A204.1 (cell line): Measurements from ENCODE around the gene TMEM150C.
"Not testable (repeated sequence)": the region's sequence is repeated elsewhere in the genome, so short reads cannot be mapped to it uniquely, and the experiment has no call there.

Source experiments
- FAIRE-seq: peaks from 2 replicates; lab custom pipeline; 2012; peaks lifted over from hg19 to GRCh38; lab: Jason Lieb, UNC

TMEM150C gene

GRCh38 chr4:82569076-82569475 lies 7.3 kb upstream of the TMEM150C start:
- FAIRE-seq = no peak

- FAIRE-seq = no peak
Observed at GRCh38 chr4:82567444-82567843, 5.7 kb upstream of the TMEM150C start.

- no peak for FAIRE-seq
Observed at GRCh38 chr4:82562564-82562854, 721 bp upstream of the TMEM150C start.

- no peak for FAIRE-seq
Observed at GRCh38 chr4:82560853-82561785, 669 bp downstream of the TMEM150C start.

- FAIRE-seq = no peak
Observed at GRCh38 chr4:82559735-82560120, 2.1 kb downstream of the TMEM150C start.

GRCh38 chr4:82559090-82559734 lies 2.6 kb downstream of the TMEM150C start:
- not testable (repeated sequence) for FAIRE-seq

GRCh38 chr4:82555276-82555675 lies 6.5 kb downstream of the TMEM150C start:
- no peak for FAIRE-seq

GRCh38 chr4:82553020-82553419 lies 8.8 kb downstream of the TMEM150C start:
- no peak for FAIRE-seq

GRCh38 chr4:82551734-82552133 lies 10.1 kb downstream of the TMEM150C start:
- FAIRE-seq = no peak

- not testable (repeated sequence) for FAIRE-seq
Observed at GRCh38 chr4:82547850-82548249, 13.9 kb downstream of the TMEM150C start.

- no peak for FAIRE-seq
Observed at GRCh38 chr4:82543131-82543530, 18.7 kb downstream of the TMEM150C start.

- FAIRE-seq = no peak
Observed at GRCh38 chr4:82542642-82543041, 19.1 kb downstream of the TMEM150C start.

GRCh38 chr4:82529322-82529721 lies 32.5 kb downstream of the TMEM150C start:
- no peak for FAIRE-seq

GRCh38 chr4:82528868-82529267 lies 32.9 kb downstream of the TMEM150C start:
- FAIRE-seq = no peak

GRCh38 chr4:82528074-82528473 lies 33.7 kb downstream of the TMEM150C start:
- no peak for FAIRE-seq

- no peak for FAIRE-seq
Observed at GRCh38 chr4:82525307-82525911, 36.4 kb downstream of the TMEM150C start.

- FAIRE-seq = no peak
Observed at GRCh38 chr4:82524570-82525152, 37.1 kb downstream of the TMEM150C start.

GRCh38 chr4:82523179-82523578 lies 38.6 kb downstream of the TMEM150C start:
- no peak for FAIRE-seq

- FAIRE-seq = no peak
Observed at GRCh38 chr4:82522472-82522871, 39.3 kb downstream of the TMEM150C start.

- FAIRE-seq = no peak
Observed at GRCh38 chr4:82521283-82521682, 40.5 kb downstream of the TMEM150C start.

GRCh38 chr4:82519776-82520175 lies 42.0 kb downstream of the TMEM150C start:
- no peak for FAIRE-seq

GRCh38 chr4:82519072-82519471 lies 42.7 kb downstream of the TMEM150C start:
- FAIRE-seq = no peak

GRCh38 chr4:82517043-82517442 lies 44.7 kb downstream of the TMEM150C start:
- FAIRE-seq = no peak
